Activated T-cell treated with anti-CD3 and anti-CD28 coated beads, Interleukin-2, amount 50 U/mL, for 48 hours (primary cell): ENCODE results near the gene TMEM222.
A peak's percentile ranks its signal among the peaks of the same experiment; 100 is the strongest.

ENCODE experiments used
- DNase-seq, 2 experiments: peaks; one replicate each; pipeline ENCODE4 v3.0.0-alpha.2; 2020

The TMEM222 gene

DNA sequence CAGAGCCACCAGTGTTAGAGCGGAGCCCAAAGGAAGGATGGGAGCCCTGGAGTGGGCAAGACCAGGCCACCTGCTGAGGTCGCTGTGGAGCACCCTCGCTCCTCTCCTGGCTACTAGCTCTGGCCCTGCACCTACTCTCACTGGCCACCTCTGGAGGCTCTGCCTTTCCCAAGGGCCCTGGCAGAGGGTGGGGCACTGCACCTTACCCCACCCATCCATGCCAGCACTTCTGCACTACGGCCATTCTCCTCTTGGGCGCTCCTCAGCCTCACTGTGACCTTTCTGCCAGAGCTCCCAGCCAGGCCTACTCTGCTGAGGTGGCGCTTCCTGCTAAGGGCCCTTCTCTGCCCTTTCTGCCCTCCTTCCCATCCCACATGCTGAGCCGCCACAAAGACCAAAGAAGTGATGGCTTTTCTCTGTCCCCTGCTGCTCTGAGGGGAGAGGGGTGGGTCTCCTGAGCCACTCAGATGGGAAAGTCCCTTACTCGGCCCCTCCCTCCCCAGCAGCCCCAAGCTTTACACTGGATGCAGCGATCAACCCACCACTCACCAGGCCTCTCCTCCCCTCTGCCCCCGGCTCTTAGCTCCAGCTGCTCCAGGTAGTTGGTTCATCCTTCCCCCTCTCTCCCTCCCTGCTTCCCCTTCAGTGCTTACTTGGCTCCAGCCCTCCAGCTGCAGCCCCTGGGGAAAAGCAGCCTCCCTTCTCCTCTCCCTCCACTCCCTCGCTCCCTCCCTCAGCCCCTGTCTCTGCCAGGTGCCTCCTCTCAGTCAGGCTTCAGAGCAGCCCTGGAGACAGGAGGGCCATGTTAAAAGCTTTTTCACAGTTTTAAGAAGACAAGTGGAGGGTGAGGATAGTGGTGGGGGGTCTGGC, 14.8 kb upstream of the TMEM222 start:
- DNase-seq = no peak

DNA sequence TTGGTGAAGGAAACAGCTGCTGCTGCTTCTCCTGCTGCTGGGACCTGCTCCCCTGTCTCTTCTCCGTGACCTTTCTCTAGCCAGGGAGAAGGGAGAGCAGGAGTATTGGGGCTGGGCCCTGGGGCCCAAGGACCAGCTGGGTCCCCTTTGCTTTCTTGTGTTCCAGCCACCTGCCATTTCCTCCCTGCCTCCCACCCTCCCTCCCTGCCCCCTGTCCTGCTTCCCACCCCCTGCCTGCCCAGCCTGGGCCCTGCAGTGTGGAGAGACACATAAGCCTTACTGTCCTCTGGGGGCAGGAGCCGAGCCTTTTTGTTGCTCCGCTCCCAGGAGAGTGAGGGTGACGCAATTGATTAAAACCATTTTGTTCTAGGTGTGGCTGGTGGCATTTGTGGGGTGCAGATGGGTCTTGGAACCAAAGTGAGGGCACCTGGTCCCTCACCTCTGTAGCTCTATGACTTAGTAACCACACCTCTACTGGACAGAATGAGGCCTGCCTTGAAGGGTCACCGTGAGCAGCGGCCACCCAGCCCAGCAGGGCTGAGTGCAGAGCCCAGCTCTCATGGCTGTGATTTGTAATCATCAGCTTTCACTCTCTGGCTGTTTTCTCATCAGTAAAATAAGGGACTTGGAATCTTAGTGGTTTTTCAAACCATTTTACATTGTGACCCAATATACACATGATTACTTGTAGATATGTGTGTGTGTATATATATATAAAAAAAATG, 13.9 kb upstream of the TMEM222 start:
- no peak for DNase-seq

DNA sequence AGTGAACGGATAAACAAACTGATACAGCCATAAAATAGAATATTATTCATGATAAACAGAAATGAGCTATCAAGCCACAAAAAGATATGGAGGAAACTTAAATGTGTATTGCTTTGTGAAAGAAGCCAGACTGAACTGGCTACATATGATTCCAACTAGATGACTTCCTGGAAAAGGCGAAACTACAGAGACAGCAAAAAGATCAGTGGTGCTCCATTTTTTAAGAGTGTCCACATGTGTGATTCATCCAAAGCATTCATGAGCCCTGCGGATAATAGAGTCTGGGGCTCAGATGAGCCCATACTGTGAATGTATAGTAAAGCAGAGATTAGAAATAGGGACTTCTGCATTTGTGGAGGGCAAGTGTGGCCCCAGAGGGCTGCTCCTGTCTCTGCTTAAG, 7.8 kb upstream of the TMEM222 start:
- no peak for DNase-seq

DNA sequence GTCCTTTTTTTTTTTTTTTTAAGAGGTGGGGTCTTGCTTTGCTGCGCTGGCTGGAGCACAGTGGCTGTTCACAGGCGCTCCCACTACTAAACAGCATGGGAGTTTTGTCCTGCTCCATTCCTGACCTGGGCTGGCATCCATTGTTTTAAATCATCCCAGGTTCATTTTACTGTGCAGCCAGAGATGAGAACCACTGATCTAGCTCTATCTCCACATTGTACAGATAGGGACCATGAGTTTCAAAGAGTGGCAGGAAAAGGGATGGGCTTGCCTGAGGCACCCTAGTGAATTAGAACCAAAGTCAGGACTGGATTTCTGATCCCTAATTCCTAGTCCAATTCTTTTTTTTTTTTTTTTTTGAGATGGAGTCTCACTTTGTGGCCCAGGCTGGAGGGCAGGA, 7.2 kb upstream of the TMEM222 start:
- DNase-seq = no peak

DNA sequence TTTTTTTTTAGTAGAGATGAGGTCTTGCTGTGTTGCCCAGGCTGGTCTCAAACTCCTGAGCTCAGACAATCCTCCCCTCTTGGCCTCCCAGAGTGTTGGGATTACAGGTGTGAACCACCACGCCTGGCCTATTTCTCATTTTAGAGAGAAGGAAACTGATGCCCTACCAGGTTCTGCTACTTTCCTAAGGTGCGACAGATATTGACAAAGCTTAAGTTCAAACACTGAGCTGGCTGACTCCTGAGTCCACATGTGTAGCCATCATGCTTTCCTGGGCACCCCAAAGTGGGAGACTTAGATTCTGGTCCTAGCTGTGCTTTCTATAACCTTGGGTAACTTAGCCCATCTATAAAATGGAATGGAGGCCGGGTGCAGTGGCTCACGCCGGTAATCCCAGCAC, 5.1 kb upstream of the TMEM222 start:
- DNase-seq = no peak

DNA sequence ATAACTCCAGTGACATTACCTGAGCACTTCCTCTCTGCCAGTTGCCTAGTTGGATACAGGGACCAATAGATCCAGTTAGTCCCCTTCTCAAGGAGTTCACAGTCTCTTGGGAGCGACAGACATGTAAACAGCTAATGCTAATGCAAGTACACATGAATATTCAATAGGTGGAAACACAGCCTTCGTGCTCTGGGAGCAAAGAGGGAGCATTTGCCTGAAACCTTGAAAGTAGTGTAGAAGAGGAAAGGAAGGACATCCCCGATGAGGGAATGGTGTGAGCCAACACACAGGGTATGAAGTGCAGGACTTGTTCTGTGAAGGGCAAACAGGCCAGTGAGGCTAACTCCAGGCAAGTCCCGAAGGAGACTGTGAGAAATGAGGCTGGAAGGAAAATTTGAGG, 3.8 kb upstream of the TMEM222 start:
- no peak for DNase-seq

DNA sequence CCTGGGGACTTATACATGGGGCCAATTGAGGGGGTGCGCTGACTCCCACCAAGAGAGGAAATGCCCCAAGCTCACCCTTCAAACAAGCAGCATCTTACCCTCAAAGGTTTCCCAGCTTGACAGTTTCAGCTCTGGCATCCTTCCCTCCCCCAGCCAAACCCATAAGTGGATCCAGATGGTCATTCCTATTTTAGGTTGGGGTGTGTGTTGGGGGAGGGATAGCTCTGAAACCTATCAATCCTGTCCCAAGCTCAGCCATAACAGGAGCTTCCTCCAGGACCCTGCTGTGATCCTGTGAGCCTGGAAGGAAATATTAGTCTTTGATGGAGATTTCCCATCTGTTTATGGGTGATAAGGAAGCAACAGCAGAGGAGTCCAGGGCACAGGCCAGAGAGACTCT, 3.4 kb upstream of the TMEM222 start:
- DNase-seq = no peak

DNA sequence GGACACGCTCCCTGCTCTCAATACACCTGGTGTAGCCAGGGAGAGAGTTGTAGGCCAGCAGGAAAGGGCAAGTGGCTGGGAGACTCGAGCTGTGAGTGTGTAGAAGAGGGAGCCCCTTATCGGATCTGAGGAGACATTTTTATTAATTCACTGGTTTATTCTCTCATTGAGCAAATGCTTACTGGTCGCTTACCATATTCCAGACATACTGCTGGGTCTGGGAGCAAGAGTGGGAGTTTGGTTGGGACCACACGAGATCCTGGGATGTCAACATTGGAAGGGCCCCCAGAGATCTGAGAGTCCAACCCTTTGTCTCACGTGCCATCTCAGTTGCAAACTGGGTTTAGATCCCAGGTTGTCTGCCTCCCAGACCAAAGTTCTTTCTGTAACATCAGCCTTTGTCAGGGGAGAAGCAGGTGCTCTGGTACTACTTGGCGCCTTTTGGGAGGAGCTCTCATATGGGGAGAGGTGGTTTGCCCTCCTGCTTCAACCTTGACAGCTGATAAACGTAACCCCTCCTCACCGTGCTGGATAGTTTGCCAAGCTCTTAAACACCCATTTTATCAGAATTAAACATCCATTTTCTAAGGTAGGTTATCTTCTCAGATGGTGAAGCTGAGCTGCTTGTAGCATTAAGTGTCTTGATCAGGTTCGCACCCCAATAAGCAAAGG, 742 bp downstream of the TMEM222 start:
- DNase-seq = peak in 1 of 2 experiments; percentile 26

DNA sequence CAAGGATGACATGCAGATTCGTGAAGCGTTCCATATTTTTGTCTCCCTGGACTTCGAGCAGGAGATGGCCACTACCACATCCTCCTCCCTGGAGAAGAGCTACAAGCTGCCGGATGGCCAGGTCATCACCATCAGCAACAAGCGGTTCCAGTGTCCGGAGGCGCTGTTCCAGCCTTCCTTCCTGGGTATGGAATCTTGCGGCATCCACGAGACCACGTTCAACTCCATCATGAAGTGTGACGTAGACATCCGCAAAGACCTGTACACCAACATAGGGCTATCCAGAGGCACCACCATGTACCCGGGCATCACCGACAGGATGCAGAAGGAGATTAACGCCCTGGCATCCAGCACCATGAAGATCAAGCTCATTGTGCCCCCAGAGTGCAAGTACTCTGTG, 3.3 kb downstream of the TMEM222 start:
- DNase-seq = no peak

DNA sequence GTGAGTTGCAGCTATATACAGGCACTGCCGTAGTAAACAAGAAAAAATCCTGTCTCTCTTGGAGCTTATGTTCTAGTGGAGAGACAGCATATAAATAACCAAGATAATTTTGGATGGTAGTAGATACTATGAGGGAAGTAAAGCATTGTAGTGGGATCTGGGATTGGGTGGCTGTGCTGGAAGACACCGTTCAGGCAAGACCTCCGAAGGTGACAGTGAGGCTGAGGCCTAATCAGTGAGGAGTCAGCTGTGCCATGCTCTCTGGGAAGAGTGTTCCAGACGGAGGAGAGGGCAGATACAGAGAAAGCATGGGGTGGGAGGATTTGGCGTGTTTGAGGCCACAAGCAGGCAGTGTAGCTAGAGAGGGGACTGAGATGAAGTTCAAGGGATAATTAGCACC, 6.0 kb downstream of the TMEM222 start:
- DNase-seq = no peak

DNA sequence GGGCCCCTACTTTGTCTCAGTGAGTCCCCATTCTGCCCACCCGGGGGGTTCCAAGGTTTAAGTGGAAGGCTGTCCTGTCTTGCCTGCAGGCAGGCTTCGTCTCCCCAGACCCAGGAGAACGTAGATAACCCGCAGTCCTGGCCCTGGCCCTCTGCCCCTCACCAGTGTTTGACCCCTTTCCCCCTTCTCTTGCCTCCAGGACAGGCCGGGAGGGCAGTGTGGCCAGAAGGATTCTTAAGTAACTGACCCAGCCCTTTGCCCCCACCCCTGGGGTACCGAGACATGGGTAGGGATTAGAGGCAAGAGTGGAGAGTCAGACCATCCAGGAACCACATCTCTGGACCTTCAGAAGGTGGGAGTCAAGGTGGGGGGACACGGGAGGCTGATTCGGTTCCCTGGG, 8.8 kb downstream of the TMEM222 start:
- DNase-seq = no peak

DNA sequence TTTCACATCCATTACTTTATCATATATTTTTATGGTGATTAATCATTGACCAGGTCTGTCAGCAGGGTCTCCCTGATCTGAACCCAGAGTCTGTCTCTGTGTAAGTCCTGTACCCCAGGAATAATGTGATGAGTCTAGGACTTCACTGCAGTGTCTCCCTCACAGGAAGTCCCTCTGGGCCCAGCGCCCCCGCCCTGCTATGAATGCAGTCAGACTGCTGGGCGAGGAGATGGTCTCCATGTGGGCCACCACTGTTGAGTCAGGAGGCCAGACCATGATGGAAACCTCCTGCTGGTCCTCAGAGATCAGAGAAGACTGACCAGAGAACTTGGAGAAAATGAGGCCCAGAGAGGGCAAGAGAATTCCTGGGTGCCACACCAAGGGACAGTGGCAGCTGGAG, 9.5 kb downstream of the TMEM222 start:
- DNase-seq = no peak

DNA sequence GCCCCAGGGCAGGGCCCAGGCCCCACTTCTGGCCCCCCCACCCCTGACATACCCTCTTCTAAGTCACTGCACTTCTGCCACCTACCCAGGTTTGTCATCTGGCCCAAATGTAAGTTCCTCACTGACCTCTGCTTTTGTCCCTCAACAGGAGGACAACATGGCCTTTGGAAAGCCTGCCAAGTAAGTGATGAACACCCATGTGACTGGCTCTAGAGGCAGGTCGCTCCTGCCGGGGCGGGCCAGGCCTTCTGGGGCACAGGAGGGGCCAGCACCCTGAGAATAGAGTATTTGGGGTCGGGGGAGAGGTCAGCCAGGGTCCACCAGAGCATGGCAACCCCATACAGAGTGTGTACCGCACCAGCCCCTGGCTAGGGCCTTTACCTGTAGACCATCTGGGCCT, 10.0 kb downstream of the TMEM222 start:
- no peak for DNase-seq

DNA sequence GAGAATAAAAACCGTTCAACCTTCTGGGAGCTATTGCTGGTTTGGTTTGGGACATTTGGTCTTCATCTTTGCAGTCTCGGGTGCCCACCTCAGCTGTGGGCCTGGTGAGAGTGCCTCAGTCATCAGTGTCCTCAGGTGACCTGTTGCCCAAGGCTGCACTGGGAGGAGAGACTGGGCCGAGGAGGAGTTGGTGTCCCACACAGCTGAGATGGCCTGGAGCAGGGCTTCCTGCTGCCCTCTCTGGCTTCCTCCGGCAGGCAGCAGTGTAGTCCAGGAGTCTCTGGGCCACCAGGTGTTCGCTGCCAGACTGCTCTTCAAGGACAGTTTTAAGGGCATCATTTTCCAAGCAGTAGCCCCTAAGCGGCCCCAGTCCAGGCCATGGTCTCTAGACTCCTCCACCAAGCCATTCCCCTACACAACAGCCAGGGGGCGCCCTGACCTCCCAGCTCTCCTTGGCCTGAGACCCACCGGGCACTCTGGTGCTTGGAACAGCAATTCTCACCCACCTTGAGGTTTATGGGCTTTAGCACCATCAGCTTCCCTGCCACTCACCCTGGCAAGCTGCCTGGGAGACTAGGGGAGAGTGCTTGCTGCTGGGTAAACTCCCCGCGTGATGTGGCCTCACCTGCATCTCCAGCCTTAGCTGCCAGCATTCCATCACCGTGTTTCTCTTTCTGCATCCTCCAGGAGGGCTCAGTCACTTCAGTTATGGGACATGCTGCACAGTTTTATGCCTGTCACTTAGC, 10.7 kb downstream of the TMEM222 start:
- peak; percentile 63 to 73 for DNase-seq

DNA sequence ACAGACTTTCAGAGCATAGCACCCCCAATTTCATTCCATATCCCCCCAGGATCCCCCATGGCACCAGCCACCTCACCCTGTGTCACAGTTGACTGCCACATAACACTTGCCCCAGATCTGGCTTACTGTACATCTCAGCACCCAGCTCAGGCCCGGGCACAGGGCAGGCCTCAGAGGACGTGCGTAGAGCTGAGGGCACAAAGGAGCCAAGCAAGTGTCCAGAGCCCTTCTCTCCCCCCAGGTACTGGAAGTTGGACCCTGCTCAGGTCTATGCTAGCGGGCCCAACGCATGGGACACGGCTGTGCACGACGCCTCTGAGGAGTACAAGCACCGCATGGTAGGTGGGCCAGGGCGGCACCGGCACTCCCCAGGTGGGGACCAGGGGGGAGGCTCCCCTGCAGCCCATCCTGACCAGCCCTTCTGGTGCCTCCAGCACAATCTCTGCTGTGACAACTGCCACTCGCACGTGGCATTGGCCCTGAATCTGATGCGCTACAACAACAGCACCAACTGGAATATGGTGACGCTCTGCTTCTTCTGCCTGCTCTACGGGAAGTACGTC, 11.8 kb downstream of the TMEM222 start:
- DNase-seq = no peak

DNA sequence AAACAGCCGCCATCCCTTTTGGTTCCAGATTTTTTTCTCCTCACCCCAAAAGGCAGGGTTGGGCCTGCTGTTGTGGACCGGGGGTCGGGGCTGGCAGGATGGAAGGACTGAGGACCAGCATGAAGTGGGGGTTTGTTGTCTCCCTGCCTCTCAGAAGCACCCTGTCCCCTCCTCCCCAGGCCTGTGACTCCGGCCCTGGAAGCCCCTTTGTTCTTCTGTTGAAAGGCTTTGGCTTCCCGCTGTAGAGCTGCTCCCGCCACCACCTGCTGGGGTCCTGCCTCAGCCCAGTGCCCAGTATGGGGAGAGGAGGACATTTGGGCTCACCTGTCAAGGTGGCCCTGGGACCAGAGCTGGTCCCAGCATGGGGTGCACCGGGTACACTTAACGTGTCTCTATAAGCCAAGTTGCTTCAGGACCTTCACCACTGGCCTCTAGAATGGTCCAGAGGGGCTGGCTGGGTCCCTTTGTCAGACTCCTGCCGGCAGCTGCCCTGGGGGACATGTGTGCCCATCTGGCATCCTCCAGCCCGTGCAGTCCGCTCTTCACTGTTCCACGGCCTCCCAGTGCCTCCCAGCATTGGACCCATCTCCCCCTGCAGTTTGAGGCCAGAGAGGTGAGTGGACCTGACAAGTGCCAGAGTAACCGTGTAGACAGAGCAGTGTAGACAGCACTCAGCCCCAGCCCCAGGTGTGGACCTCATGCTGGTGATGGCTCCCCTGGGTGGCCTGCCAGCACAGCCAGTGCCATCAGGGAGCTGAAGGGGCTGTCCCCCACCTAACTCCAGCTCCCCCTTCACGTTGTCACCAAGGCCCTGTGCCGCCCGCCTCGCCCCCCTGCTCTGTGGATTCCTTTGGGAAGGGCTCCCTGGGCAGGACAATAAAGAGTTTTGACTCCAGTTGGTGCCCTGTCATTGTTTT, 13.8 kb downstream of the TMEM222 start:
- no peak for DNase-seq

DNA sequence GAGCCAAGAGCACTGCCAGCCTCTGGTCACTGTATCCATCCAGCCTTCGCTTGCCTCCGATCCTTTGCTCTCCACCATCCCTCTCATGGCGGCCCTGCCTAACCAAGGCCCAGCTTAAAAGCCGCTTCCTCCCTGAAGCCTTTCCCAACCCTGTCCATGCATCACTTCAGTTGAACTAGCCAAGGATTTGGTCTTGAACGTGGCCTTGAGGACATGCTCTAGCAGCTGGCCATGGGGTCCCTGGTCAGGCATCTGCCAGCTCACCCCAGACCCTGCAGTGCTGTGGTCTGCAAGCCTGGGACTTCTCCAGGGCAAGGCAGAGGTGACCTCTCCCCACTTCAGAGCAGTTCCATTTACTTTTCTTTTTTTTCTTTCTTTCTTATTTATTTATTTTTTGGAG, 14.8 kb downstream of the TMEM222 start:
- no peak for DNase-seq

DNA sequence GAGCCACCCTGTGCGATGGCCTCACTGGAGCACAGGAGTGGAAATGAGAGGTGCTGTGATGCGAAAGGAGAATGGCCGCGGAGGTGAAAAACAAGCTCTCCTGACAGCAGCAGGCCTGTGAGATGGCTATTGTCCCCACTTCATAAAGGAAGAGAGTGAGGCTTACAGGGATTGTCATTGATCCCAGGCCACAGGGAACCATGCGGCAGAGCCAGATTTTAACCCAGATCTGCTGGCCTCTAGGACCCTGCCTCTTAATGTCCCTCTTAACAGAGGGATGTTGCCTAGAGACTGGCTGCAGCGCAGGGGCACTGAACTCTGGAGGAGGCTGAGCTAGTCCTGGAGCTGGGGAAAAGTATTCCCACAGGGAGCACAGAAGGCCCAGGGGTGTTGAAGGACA, 16.8 kb downstream of the TMEM222 start:
- DNase-seq = no peak

DNA sequence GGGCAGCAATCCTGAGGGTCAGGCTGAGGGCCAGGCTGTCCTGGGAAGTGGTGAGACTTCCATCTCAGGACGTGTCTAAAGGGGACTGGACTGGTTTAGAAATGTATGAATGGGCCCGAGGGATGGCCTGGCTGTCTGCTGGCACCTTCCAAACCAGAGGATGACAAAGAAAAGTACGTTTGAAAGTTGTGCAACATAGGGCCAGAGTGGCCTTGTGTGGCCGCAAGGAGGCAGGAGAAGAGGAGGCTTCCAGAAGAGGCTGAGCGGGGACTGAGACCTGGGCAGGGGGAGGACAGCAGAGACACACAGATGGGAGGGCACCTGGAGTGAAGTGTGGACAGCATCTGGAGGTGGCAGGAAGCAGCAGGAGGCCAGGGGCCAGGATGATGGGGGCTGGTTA, 17.2 kb downstream of the TMEM222 start:
- no peak for DNase-seq

DNA sequence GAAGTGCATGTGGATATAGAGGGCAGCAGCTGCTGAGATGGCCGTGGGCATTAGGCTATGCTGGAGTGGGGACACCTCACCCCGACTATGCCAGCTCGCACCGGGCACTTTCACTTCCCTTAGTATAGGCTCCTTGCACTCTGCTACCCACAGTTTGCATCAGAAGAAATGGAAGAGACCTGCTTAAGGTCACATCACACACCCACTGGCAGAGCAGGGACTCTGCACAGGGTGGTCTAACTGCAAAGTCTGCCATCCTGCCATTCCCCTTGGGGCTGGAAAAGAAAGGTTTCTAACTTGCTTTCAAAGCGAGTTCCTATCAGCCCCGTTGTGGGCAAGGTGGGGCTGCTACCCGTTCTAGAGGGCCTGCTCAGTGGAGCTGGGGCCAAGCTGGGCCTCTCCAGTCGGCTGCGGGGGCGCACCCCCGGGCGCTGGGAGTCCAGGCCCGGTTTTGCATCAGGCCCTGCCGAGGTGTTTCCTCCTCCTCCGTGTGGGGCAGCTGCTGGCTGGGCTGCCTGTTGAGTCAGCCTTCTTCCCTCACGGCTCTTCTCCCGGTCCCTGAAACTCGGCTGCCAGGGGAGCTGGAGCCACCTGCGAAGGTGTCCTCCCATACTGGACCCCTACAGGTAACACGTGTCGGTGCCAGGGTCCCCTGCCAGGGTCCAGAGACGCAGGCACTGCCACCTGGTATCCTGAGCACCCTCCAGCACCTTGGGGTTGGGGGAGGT, 19.7 kb downstream of the TMEM222 start, which contains the start of gene SYTL1:
SYTL1 (plus strand) TSS at position 498 of the 728 bp plus-strand sequence. CDS start 3,313 bp downstream, outside the sequence.
- peak; percentile 77 to 81 for DNase-seq

DNA sequence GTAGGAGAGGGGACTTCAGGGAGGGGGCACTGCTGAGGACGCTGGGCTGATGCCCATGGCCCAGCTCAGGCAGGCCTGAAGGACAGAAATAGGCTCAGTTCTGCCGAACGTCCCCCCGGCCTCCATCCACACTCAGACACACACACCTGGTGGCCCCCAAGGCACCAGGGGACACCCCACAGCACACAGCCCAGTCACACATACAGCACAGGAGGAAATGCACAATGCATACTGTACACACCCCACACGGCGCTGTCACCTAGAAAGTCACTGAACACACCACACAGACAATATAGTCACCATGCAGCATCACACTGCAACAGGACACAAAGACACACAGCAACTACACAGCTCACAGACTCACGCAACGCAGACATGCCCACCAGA, 20.4 kb downstream of the TMEM222 start:
- DNase-seq = peak; percentile 55 to 66
